ENCODE results near the gene UTS2B.

UTS2B gene

GRCh38 chr3:191339316-191339917, 9.1 kb upstream of the UTS2B start:
- Histone ChIP-seq H3K79me2 (ENCODE audit: insufficient read depth, low read length) (no peaks in the 10 kb centered on the region), H3K4me3 (ENCODE audit: low read depth in 1 of 2, low read length in 2 of 2) (no peak overlapping the region), H3K27ac (ENCODE audit: low read length) (no peak overlapping the region), H3K27me3 (ENCODE audit: insufficient read depth, low read length, poor library complexity) (no peaks in the 10 kb centered on the region), H3K4me1 (ENCODE audit: insufficient read depth, low read length) (no peaks in the 10 kb centered on the region), H3K36me3 (ENCODE audit: insufficient read depth, low read length) (no peaks in the 10 kb centered on the region), H3K9me3 (ENCODE audit: insufficient read depth, low read length, severe bottlenecking) (no peaks in the 10 kb centered on the region), H3K9ac (ENCODE audit: low read depth, low read length) (no peak overlapping the region), H4K20me1 (ENCODE audit: insufficient read depth, low read length) (no peaks in the 10 kb centered on the region), H3K4me2 (ENCODE audit: insufficient read depth, low read length) (no peak overlapping the region), H2AFZ (ENCODE audit: low read depth, low read length) (no peak overlapping the region)
- DNase-seq (no peak), ATAC-seq (ENCODE audit: insufficient read depth, low read depth) (no peak)
- TF ChIP-seq, protein P1, sequence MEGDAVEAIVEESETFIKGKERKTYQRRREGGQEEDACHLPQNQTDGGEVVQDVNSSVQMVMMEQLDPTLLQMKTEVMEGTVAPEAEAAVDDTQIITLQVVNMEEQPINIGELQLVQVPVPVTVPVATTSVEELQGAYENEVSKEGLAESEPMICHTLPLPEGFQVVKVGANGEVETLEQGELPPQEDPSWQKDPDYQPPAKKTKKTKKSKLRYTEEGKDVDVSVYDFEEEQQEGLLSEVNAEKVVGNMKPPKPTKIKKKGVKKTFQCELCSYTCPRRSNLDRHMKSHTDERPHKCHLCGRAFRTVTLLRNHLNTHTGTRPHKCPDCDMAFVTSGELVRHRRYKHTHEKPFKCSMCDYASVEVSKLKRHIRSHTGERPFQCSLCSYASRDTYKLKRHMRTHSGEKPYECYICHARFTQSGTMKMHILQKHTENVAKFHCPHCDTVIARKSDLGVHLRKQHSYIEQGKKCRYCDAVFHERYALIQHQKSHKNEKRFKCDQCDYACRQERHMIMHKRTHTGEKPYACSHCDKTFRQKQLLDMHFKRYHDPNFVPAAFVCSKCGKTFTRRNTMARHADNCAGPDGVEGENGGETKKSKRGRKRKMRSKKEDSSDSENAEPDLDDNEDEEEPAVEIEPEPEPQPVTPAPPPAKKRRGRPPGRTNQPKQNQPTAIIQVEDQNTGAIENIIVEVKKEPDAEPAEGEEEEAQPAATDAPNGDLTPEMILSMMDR (IDR thresholded peaks at IDR 0.05; ENCODE audit: borderline replicate concordance, extremely low read depth, low read length, poor library complexity, severe bottlenecking), result no peak
- TF ChIP-seq EZH2 (IDR thresholded peaks at IDR 0.05; ENCODE audit: borderline replicate concordance, low read depth, low read length, severe bottlenecking), result no peak

GRCh38 chr3:191338177-191338488, 7.8 kb upstream of the UTS2B start:
- no peak overlapping the region for H3K4me3 ChIP-seq (ENCODE audit: low read depth in 1 of 2, low read length in 2 of 2)

GRCh38 chr3:191336833-191337232, 6.5 kb upstream of the UTS2B start:
- no peak overlapping the region for H3K9ac ChIP-seq (ENCODE audit: low read depth, low read length)
- H3K4me3 ChIP-seq (ENCODE audit: low read depth in 1 of 2, low read length in 2 of 2), result no peak overlapping the region
- DNase-seq, result no peak
- H3K27me3 ChIP-seq (ENCODE audit: insufficient read depth, low read length, poor library complexity), result no peaks in the 10 kb centered on the region
- no peak for ATAC-seq (ENCODE audit: insufficient read depth, low read depth)
- no peaks in the 10 kb centered on the region for H3K4me1 ChIP-seq (ENCODE audit: insufficient read depth, low read length)
- H3K27ac ChIP-seq (ENCODE audit: low read length), result no peak overlapping the region
- H3K36me3 ChIP-seq (ENCODE audit: insufficient read depth, low read length), result no peaks in the 10 kb centered on the region
- H3K4me2 ChIP-seq (ENCODE audit: insufficient read depth, low read length), result no peak overlapping the region
- H3K79me2 ChIP-seq (ENCODE audit: insufficient read depth, low read length), result no peaks in the 10 kb centered on the region
- H3K9me3 ChIP-seq (ENCODE audit: insufficient read depth, low read length, severe bottlenecking), result no peaks in the 10 kb centered on the region
- H4K20me1 ChIP-seq (ENCODE audit: insufficient read depth, low read length), result no peaks in the 10 kb centered on the region
- no peak for TF ChIP-seq EZH2 (IDR thresholded peaks at IDR 0.05; ENCODE audit: borderline replicate concordance, low read depth, low read length, severe bottlenecking)
- TF ChIP-seq, protein P1 (IDR thresholded peaks at IDR 0.05; ENCODE audit: borderline replicate concordance, extremely low read depth, low read length, poor library complexity, severe bottlenecking), result no peak
- no peak overlapping the region for H2AFZ ChIP-seq (ENCODE audit: low read depth, low read length)

More at GRCh38 chr3:191338177-191338488, 7.8 kb upstream of the UTS2B start:
- Histone ChIP-seq H3K27ac (ENCODE audit: low read length) (no peak overlapping the region), H3K79me2 (ENCODE audit: insufficient read depth, low read length) (no peaks in the 10 kb centered on the region), H3K9me3 (ENCODE audit: insufficient read depth, low read length, severe bottlenecking) (no peaks in the 10 kb centered on the region), H3K4me2 (ENCODE audit: insufficient read depth, low read length) (no peak overlapping the region), H2AFZ (ENCODE audit: low read depth, low read length) (no peak overlapping the region), H3K27me3 (ENCODE audit: insufficient read depth, low read length, poor library complexity) (no peaks in the 10 kb centered on the region), H3K36me3 (ENCODE audit: insufficient read depth, low read length) (no peaks in the 10 kb centered on the region), H3K9ac (ENCODE audit: low read depth, low read length) (no peak overlapping the region), H3K4me1 (ENCODE audit: insufficient read depth, low read length) (no peaks in the 10 kb centered on the region), H4K20me1 (ENCODE audit: insufficient read depth, low read length) (no peaks in the 10 kb centered on the region)
- no peak for TF ChIP-seq EZH2 (IDR thresholded peaks at IDR 0.05; ENCODE audit: borderline replicate concordance, low read depth, low read length, severe bottlenecking)
- TF ChIP-seq, protein P1 (IDR thresholded peaks at IDR 0.05; ENCODE audit: borderline replicate concordance, extremely low read depth, low read length, poor library complexity, severe bottlenecking), result no peak
- no peak for DNase-seq
- no peak for ATAC-seq (ENCODE audit: insufficient read depth, low read depth)

Data from DND-41 (cell line).